Epithelial cell of proximal tubule (primary cell): ENCODE data around the gene MINDY4B. TPM values are rescaled to one million over a fixed set of nuclear protein-coding genes. Genes with fewer than 3 reads are reported as not detected.

Source experiments
- DNase-seq: peaks from one replicate; pipeline ENCODE4 v3.0.0-alpha.2; 2011; ENCODE audit warnings: low read depth
- H3K4me3 ChIP-seq: 2 replicates; pipeline ENCODE4 v1.5.1; 2011; ENCODE audit warnings: low read depth, mild to moderate bottlenecking, low read length
- total RNA-seq: library from RNA; depleted of rRNA; stranded (reverse); fragments of >200 nt; gene quantifications from 2 replicates; pipeline ENCODE4 v1.2.3, GENCODE V29; 2015
- TF ChIP-seq, protein P1 (sequence below): conservative IDR thresholded peaks from 2 replicates; pipeline ENCODE4 v1.5.1; 2012; ENCODE audit warnings: low read depth, mild to moderate bottlenecking, low read length

MINDY4B gene
- total RNA-seq, 1 donor from 2014 or later = not detected

DNA sequence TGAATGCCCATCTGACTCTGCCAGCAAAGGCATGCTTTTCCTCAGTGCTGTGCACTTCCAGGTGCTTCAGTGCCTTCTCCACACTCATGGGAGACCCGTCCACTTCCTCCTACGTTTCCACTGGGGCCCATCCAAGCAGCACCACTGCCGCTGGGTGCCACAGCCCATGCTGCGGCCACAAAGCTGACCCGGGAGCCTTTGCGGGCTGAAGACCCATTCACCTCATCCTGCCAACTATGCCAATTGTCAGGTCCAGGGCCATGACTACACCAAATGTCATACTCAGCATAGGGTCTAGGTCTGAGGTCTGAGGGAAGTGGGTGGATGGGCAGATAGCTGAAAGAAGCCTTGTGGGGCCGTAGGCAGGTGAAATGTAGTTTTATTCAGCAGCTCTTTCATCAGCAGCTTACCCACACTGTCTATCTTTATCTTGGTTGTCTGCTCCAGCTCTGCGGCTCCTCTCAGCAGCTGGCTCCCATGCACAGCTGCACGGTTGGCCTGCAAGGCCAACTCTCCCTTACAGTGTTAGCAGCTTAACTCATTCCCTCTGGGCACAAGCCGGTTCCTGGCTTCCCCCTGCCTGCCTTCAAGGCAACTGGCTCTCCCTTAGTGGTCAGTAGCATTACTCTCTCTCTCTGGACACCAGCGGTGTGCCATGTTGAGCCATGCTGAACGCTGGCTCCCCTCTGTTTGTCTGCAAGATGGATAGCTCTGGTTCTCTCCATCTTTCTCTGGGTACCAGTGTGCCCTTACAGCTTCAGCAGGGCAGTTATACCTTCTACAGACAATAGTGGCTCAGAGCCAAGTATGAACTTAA lies 78.6 kb downstream of the MINDY4B start:
- H3K4me3 ChIP-seq = no peak overlapping the region
- DNase-seq = no peak
- TF ChIP-seq, protein P1, sequence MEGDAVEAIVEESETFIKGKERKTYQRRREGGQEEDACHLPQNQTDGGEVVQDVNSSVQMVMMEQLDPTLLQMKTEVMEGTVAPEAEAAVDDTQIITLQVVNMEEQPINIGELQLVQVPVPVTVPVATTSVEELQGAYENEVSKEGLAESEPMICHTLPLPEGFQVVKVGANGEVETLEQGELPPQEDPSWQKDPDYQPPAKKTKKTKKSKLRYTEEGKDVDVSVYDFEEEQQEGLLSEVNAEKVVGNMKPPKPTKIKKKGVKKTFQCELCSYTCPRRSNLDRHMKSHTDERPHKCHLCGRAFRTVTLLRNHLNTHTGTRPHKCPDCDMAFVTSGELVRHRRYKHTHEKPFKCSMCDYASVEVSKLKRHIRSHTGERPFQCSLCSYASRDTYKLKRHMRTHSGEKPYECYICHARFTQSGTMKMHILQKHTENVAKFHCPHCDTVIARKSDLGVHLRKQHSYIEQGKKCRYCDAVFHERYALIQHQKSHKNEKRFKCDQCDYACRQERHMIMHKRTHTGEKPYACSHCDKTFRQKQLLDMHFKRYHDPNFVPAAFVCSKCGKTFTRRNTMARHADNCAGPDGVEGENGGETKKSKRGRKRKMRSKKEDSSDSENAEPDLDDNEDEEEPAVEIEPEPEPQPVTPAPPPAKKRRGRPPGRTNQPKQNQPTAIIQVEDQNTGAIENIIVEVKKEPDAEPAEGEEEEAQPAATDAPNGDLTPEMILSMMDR = no peak

DNA sequence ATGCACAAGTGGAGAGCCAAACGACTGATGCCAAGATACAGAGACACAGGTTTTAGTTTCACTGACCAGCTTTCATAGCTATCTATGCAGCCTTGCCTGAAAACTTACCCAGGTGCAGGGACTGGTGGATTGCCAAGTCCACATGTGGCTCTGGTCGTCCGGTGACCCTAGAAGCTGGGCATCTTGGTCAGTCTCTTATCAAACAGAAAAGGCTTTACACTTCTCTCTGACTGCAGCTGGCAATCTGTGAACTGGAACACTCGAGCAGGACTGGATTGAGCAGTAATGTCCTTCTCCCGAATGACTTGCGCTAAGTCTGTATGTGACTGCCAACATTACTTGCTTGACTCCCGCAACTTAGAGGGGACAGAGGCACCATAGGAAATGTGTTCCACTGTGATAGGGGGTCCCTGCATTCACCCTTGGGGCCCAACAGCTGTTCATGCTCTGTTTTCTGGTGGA lies 79.3 kb downstream of the MINDY4B start:
- no peak for DNase-seq
- TF ChIP-seq, protein P1 = no peak
- no peak overlapping the region for H3K4me3 ChIP-seq

- TF ChIP-seq, protein P1 = no peak
- no peak for DNase-seq
- H3K4me3 ChIP-seq = no peak overlapping the region
These were observed 79.9 kb downstream of the MINDY4B start for GRCh38 chr3:150825192-150825915.

DNA sequence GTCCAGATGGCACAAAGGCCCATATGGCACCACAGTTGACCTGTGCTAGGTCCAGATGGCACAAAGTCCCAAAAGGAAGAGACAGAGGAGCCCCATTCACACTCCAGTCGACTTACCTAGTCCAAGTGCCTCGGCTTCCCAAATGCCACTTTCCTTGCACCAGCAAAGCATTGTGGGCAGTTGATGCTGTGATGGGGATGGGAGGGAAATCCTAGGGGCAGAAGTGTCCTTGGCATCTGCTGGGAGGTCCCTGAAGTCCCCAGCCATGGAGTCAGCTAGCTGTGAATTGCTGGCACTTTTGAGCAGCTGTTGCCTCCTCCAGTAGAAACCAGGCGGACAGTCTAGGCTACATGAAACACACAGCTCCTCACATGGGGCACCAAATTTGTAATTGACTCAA lies 82.0 kb downstream of the MINDY4B start:
- DNase-seq = no peak
- TF ChIP-seq, protein P1 = no peak
- H3K4me3 ChIP-seq = no peak overlapping the region

DNA sequence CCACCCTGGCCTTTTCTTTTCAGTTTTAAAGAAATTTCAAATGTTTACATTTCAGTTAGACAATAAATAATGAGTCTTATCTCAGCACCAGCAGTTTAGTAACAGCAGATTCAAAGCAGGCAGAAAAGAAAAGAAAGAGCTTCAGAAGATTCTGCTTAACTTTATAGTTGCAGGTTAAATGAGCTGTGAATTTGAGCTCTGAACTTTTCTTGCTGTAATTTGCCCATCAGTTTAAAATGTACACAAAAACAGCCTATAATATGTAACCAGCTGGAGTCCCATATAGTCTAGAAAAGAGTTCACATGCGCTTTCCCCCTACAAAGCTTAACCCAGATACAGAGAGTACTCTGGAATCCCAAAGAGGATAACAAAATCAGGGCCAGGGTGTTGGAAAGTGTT lies 82.6 kb downstream of the MINDY4B start:
- TF ChIP-seq, protein P1 = no peak
- H3K4me3 ChIP-seq = no peak overlapping the region
- DNase-seq = no peak

Other genes with a start within 250 kb of the MINDY4B start
- not detected in 2 replicates for gene ERICH6, start 201.5 kb downstream of the MINDY4B start, total RNA-seq
- 38.5 and 44.6 TPM in 2 replicates for gene SIAH2, start 142.3 kb downstream of the MINDY4B start, total RNA-seq
- gene CLRN1, start 67.3 kb upstream of the MINDY4B start, total RNA-seq = not detected in 2 replicates
- 0.12 and 0.80 TPM in 2 replicates for gene MED12L, start 180.2 kb upstream of the MINDY4B start, total RNA-seq